CD4-positive, alpha-beta memory T cell (primary cell): ENCODE results near the gene DNAJC5. TPM values are rescaled to one million over a fixed set of nuclear protein-coding genes. Genes with fewer than 3 reads are reported as not detected.

Experiments used
- CTCF ChIA-PET: fragments of 350-600 bp; sonication (Branson Sonifier 250); formaldehyde crosslinking; loops from one replicate; lab custom pipeline; 2021; ENCODE audit warnings: inconsistent platforms; ENCODE audit not compliant: partially characterized antibody; lab: Charles Lee
- POLR2A ChIA-PET: fragments of 350-600 bp; sonication (Branson Sonifier 250); formaldehyde crosslinking; loops from one replicate; lab custom pipeline; 2021; ENCODE audit not compliant: partially characterized antibody; lab: Charles Lee
- DNase-seq, 5 donors: peaks; one replicate each; pipeline versions ENCODE4 v3.0.0 to v3.0.0-alpha.2; 2020 to 2022; ENCODE audit warnings: mixed read lengths in 1 of 5
- H3K27ac ChIP-seq: one replicate; pipeline ENCODE4 v1.7.0; 2013; ENCODE audit warnings: low read depth, low read length
- H3K27me3 ChIP-seq: 2 replicates; pipeline ENCODE4 v1.7.0; 2013; ENCODE audit warnings: mild to moderate bottlenecking, low read length, moderate library complexity; ENCODE audit not compliant: insufficient read depth
- H3K36me3 ChIP-seq: 2 replicates; pipeline ENCODE4 v1.7.0; 2013; ENCODE audit warnings: mild to moderate bottlenecking, low read length, moderate library complexity; ENCODE audit not compliant: insufficient read depth
- H3K4me1 ChIP-seq: 2 replicates; pipeline ENCODE4 v1.7.0; 2013; ENCODE audit warnings: mild to moderate bottlenecking, low read length, moderate library complexity; ENCODE audit not compliant: insufficient read depth
- H3K4me3 ChIP-seq, 2 donors: one replicate each; pipeline ENCODE4 v1.7.0; 2013; ENCODE audit warnings: low read length in 2 of 2, mild to moderate bottlenecking in 1 of 2
- H3K9me3 ChIP-seq, 2 donors: one replicate each; pipeline ENCODE4 v1.7.0; 2013; ENCODE audit warnings: low read length in 2 of 2, control low read depth in 1 of 2; ENCODE audit not compliant: control insufficient read depth in 1 of 2
- H3K27ac Mint-ChIP-seq, 7 donors: one replicate each; pipeline ENCODE4 v1.8.0; 2020 to 2021; ENCODE audit warnings: mixed read lengths in 7 of 7, mild to moderate bottlenecking in 6 of 7, inconsistent platforms in 3 of 7, moderate library complexity in 3 of 7
- H3K27me3 Mint-ChIP-seq, 2 donors: one replicate each; pipeline ENCODE4 v1.8.0; 2020 to 2021; ENCODE audit warnings: mixed read lengths in 2 of 2
- H3K36me3 Mint-ChIP-seq, 2 donors: one replicate each; pipeline ENCODE4 v1.8.0; 2020 to 2021; ENCODE audit warnings: mixed read lengths in 2 of 2, inconsistent platforms in 1 of 2, mild to moderate bottlenecking in 1 of 2
- H3K4me1 Mint-ChIP-seq, 4 donors: one replicate each; pipeline ENCODE4 v1.8.0; 2020 to 2021; ENCODE audit warnings: mixed read lengths in 4 of 4, mild to moderate bottlenecking in 1 of 4
- H3K4me3 Mint-ChIP-seq, 8 donors: one replicate each; pipeline ENCODE4 v1.8.0; 2020 to 2021; ENCODE audit warnings: mixed read lengths in 8 of 8, mild to moderate bottlenecking in 7 of 8, moderate library complexity in 6 of 8, inconsistent platforms in 3 of 8
- H3K9me3 Mint-ChIP-seq, 8 donors: one replicate each; pipeline ENCODE4 v1.8.0; 2020 to 2021; ENCODE audit warnings: mixed read lengths in 8 of 8, mild to moderate bottlenecking in 5 of 8, inconsistent platforms in 3 of 8, moderate library complexity in 1 of 8
- intact Hi-C: fragments of 100-400 bp; cut with micrococcal nuclease; formaldehyde crosslinking; loops from one replicate; pipeline ENCODE4 v1.15.1; 2023
- polyA plus RNA-seq, 2 donors: library from polyadenylated mRNA; unstranded; fragments of 300-500 nt; fragmentation: Illumina TruSeq; gene quantifications; one replicate each; pipeline ENCODE4 v1.2.3, GENCODE V29; 2021
- total RNA-seq, 2 experiments: library from RNA; stranded (reverse); gene quantifications; one replicate each; pipeline ENCODE4 v1.2.3, GENCODE V29; 2021

Gene DNAJC5
- total and polyA plus RNA-seq, 4 experiments from 2014 or later = 4.9 to 54.4 (median 31.3) TPM

- no peaks in the 10 kb centered on the region for H3K27me3 ChIP-seq
- H3K4me3 Mint-ChIP-seq = no peak overlapping the region
- H3K4me3 ChIP-seq = no peak overlapping the region
- H3K27ac Mint-ChIP-seq = no peak overlapping the region
- no peaks in the 10 kb centered on the region for H3K4me1 ChIP-seq
- DNase-seq = no peak
- H3K36me3 Mint-ChIP-seq = peaks cover 18 to 41% of the 10 kb centered on the region in 2 donors
- H3K9me3 Mint-ChIP-seq = no peaks in the 10 kb centered on the region
- H3K36me3 ChIP-seq = peaks cover 60% of the 10 kb centered on the region
- ChIA-PET POLR2A (interaction anchor here (0.6 kb wide), 1 partner anchor 102 kb away, joined by 3 read pairs; no protein-coding TSS in a partner anchor), CTCF (no interaction called here)
- no peaks in the 10 kb centered on the region for H3K27me3 Mint-ChIP-seq
- H3K9me3 ChIP-seq = no peaks in the 10 kb centered on the region
- intact Hi-C loops = no loop called here
- H3K27ac ChIP-seq = no peak overlapping the region
- H3K4me1 Mint-ChIP-seq = peaks cover 0 to 1% (median 0%) of the 10 kb centered on the region in 4 donors
Measured at GRCh38 chr20:63885264-63886053, 9.5 kb upstream of the DNAJC5 start.

GRCh38 chr20:63886054-63886419, 8.9 kb upstream of the DNAJC5 start:
- H3K9me3 Mint-ChIP-seq = no peaks in the 10 kb centered on the region
- no peaks in the 10 kb centered on the region for H3K9me3 ChIP-seq
- DNase-seq = no peak
- H3K27ac Mint-ChIP-seq = no peak overlapping the region
- no peaks in the 10 kb centered on the region for H3K27me3 ChIP-seq
- CTCF ChIA-PET = no interaction called here
- peaks cover 60% of the 10 kb centered on the region for H3K36me3 ChIP-seq
- H3K4me3 Mint-ChIP-seq = no peak overlapping the region
- intact Hi-C loops = no loop called here
- H3K4me1 ChIP-seq = no peaks in the 10 kb centered on the region
- no peak overlapping the region for H3K27ac ChIP-seq
- H3K27me3 Mint-ChIP-seq = no peaks in the 10 kb centered on the region
- POLR2A ChIA-PET = interaction anchor here (0.6 kb wide), 1 partner anchor 101 kb away, joined by 3 read pairs; no protein-coding TSS in a partner anchor
- no peak overlapping the region for H3K4me3 ChIP-seq
- peaks cover 0 to 1% (median 0%) of the 10 kb centered on the region in 4 donors for H3K4me1 Mint-ChIP-seq
- H3K36me3 Mint-ChIP-seq = peaks cover 18 to 45% of the 10 kb centered on the region in 2 donors

GRCh38 chr20:63886921-63887320, 8.0 kb upstream of the DNAJC5 start:
- Mint-ChIP-seq H3K27ac (peak overlapping the region in 1 of 7 donors; percentile 29), H3K4me1 (peaks cover 0 to 1% (median 0%) of the 10 kb centered on the region in 4 donors), H3K36me3 (peaks cover 18 to 49% of the 10 kb centered on the region in 2 donors), H3K27me3 (no peaks in the 10 kb centered on the region), H3K4me3 (no peak overlapping the region), H3K9me3 (no peaks in the 10 kb centered on the region)
- no peak for DNase-seq
- no peak overlapping the region for H3K4me3 ChIP-seq
- intact Hi-C loops = no loop called here
- POLR2A ChIA-PET = no interaction called here
- CTCF ChIA-PET = no interaction called here
- H3K36me3 ChIP-seq = peaks cover 60% of the 10 kb centered on the region
- no peaks in the 10 kb centered on the region for H3K9me3 ChIP-seq
- no peaks in the 10 kb centered on the region for H3K4me1 ChIP-seq
- no peaks in the 10 kb centered on the region for H3K27me3 ChIP-seq
- H3K27ac ChIP-seq = no peak overlapping the region

GRCh38 chr20:63889241-63890200, 5.4 kb upstream of the DNAJC5 start:
- Histone ChIP-seq H3K36me3 (peaks cover 44% of the 10 kb centered on the region), H3K4me3 (no peak overlapping the region), H3K27me3 (no peaks in the 10 kb centered on the region), H3K27ac (no peak overlapping the region), H3K4me1 (peaks cover 9% of the 10 kb centered on the region), H3K9me3 (no peaks in the 10 kb centered on the region)
- intact Hi-C loops = no loop called here
- POLR2A ChIA-PET = no interaction called here
- H3K27ac Mint-ChIP-seq = peak overlapping the region in 2 of 7 donors; percentile 24 to 59
- CTCF ChIA-PET = no interaction called here
- H3K27me3 Mint-ChIP-seq = no peaks in the 10 kb centered on the region
- peaks cover 16 to 38% of the 10 kb centered on the region in 2 donors for H3K36me3 Mint-ChIP-seq
- DNase-seq = no peak
- H3K9me3 Mint-ChIP-seq = no peaks in the 10 kb centered on the region
- peaks cover 4 to 8% (median 6%) of the 10 kb centered on the region in 4 donors for H3K4me1 Mint-ChIP-seq
- H3K4me3 Mint-ChIP-seq = no peak overlapping the region

- Histone ChIP-seq H3K27me3 (no peaks in the 10 kb centered on the region), H3K27ac (no peak overlapping the region), H3K36me3 (peaks cover 38% of the 10 kb centered on the region), H3K4me3 (no peak overlapping the region), H3K4me1 (peaks cover 11% of the 10 kb centered on the region), H3K9me3 (no peaks in the 10 kb centered on the region)
- Mint-ChIP-seq H3K4me1 (peaks cover 4 to 10% (median 7%) of the 10 kb centered on the region in 4 donors), H3K27ac (peak overlapping the region in 1 of 7 donors; percentile 59), H3K9me3 (no peaks in the 10 kb centered on the region), H3K36me3 (peaks cover 15 to 33% of the 10 kb centered on the region in 2 donors), H3K4me3 (no peak overlapping the region), H3K27me3 (no peaks in the 10 kb centered on the region)
- ChIA-PET CTCF (no interaction called here), POLR2A (no interaction called here)
- intact Hi-C loops = no loop called here
- no peak for DNase-seq
Measured at GRCh38 chr20:63890201-63890576, 4.7 kb upstream of the DNAJC5 start.

- Mint-ChIP-seq H3K4me3 (no peak overlapping the region), H3K27me3 (no peaks in the 10 kb centered on the region), H3K9me3 (peaks cover 0 to under 1% (median 0%) of the 10 kb centered on the region in 8 donors), H3K36me3 (peaks cover 15 to 34% of the 10 kb centered on the region in 2 donors), H3K4me1 (peaks cover 4 to 11% (median 7%) of the 10 kb centered on the region in 4 donors), H3K27ac (no peak overlapping the region)
- H3K27ac ChIP-seq = no peak overlapping the region
- no peak for DNase-seq
- H3K27me3 ChIP-seq = no peaks in the 10 kb centered on the region
- H3K36me3 ChIP-seq = peaks cover 34% of the 10 kb centered on the region
- POLR2A ChIA-PET = no interaction called here
- H3K4me1 ChIP-seq = peaks cover 11% of the 10 kb centered on the region
- no peak overlapping the region for H3K4me3 ChIP-seq
- intact Hi-C loops = no loop called here
- no peaks in the 10 kb centered on the region for H3K9me3 ChIP-seq
- CTCF ChIA-PET = no interaction called here
Measured at GRCh38 chr20:63890616-63891015, 4.3 kb upstream of the DNAJC5 start.
